ENCODE results near the gene DDAH2.
A peak's percentile ranks its signal among the peaks of the same experiment; 100 is the strongest.

DDAH2 gene

DNA sequence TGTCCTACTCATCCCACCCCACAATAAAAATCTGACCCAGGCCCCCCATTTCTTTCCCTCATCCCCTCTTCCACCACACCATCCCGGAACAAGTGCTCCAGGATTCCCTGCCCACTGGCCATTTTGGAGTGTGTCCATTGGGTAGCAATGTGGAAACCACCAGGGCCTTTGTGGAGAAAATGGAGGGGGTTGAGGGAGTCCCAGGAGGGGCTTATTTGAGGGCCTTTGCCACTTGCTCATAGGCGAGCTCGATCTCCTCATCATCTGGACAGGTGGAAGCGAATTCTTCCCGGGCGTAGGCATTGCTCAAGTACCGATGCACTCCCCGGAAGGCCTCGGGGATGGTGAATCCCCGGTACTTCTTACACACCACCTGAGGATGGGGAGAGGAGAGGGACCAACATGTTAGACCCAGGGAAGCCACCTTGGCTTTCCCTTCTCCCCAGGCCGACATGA is 1.6 kb upstream of the DDAH2 start:
- TF ChIP-seq POLR2AphosphoS5 (IDR thresholded peaks at IDR 0.05; ENCODE audit: low read depth, low read length) (no peak), FOXP2 (optimal IDR thresholded peaks at IDR 0.05; ENCODE audit: borderline replicate concordance, extremely low read depth, extremely low read length, insufficient read depth) (no peak), SIN3A (IDR thresholded peaks at IDR 0.05; ENCODE audit: borderline replicate concordance, insufficient read depth, low read length) (no peak), TAF1 (IDR thresholded peaks at IDR 0.05; ENCODE audit: borderline replicate concordance, insufficient read depth, low read length) (no peak)
- TF ChIP-seq, protein P1, sequence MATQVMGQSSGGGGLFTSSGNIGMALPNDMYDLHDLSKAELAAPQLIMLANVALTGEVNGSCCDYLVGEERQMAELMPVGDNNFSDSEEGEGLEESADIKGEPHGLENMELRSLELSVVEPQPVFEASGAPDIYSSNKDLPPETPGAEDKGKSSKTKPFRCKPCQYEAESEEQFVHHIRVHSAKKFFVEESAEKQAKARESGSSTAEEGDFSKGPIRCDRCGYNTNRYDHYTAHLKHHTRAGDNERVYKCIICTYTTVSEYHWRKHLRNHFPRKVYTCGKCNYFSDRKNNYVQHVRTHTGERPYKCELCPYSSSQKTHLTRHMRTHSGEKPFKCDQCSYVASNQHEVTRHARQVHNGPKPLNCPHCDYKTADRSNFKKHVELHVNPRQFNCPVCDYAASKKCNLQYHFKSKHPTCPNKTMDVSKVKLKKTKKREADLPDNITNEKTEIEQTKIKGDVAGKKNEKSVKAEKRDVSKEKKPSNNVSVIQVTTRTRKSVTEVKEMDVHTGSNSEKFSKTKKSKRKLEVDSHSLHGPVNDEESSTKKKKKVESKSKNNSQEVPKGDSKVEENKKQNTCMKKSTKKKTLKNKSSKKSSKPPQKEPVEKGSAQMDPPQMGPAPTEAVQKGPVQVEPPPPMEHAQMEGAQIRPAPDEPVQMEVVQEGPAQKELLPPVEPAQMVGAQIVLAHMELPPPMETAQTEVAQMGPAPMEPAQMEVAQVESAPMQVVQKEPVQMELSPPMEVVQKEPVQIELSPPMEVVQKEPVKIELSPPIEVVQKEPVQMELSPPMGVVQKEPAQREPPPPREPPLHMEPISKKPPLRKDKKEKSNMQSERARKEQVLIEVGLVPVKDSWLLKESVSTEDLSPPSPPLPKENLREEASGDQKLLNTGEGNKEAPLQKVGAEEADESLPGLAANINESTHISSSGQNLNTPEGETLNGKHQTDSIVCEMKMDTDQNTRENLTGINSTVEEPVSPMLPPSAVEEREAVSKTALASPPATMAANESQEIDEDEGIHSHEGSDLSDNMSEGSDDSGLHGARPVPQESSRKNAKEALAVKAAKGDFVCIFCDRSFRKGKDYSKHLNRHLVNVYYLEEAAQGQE (IDR thresholded peaks at IDR 0.05; ENCODE audit: insufficient read depth in 1 of 2, low read depth in 2 of 2, low read length in 2 of 2) = no peak

DNA sequence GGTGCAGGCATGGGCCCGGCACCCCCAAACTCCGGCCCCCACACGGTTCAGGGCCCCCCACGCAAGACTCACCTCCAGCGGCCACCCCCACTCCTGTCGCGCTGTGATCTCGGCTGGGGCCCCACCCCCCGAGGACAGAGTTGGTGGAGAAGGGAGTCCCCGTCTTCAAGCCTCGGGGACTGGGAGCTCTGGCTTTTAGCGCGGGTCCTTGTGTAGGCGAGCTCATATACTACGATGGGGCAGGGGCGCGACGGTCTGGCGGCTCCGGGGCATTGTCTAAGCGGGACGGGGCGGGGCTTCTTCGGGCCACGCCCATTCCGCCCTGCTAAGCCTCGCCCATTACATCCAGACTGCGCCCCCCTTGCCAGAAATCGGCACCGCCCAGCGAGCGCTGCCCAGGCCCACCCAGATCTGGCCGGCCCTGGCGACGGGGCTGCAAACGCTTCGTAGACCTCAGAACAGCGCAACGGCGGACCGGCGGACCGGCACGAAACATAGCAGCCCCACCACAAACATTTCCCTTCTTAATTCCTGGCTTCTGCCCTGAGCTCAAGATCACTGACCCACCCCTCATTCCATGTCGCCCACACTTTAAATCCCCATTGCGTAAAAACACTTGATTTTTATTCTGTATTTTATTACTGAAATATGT is 1.0 kb upstream of the DDAH2 start:
- TF ChIP-seq, protein P1 (IDR thresholded peaks at IDR 0.05; ENCODE audit: insufficient read depth in 1 of 2, low read depth in 2 of 2, low read length in 2 of 2) = no peak
- peak; percentile 94; the same call in 1 of the 2 replicates for TF ChIP-seq SIN3A (IDR thresholded peaks at IDR 0.05; ENCODE audit: borderline replicate concordance, insufficient read depth, low read length)
- TF ChIP-seq POLR2AphosphoS5 (IDR thresholded peaks at IDR 0.05; ENCODE audit: low read depth, low read length) = peak; percentile 92; the same call in 1 of the 2 replicates
- TF ChIP-seq FOXP2 (optimal IDR thresholded peaks at IDR 0.05; ENCODE audit: borderline replicate concordance, extremely low read depth, extremely low read length, insufficient read depth) = peak; percentile 25
- peak; percentile 71; the same call in 1 of the 2 replicates for TF ChIP-seq TAF1 (IDR thresholded peaks at IDR 0.05; ENCODE audit: borderline replicate concordance, insufficient read depth, low read length)

DNA sequence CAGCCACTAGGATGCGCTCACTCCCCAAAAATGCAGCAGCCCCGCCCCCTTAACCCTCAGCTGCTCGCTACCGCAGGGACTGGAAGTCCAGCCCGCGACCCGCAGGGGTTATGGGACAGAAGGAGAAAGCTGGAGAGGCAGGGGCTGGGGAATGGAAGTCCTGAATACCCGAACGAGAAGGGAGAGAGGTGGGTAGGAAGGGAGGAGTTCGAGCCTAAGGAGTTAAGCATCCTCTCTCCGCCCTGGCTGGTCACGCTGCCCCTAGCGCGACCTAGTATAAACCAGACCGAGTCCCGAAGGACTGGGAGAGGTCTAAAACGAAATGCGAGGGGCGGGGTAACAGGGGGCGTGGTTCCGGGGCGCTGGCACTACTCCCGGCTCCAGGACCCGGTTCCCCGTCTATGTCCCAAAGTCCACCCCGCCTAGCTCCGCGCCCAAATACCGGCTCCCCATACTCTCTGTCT is 448 bp upstream of the DDAH2 start:
- TF ChIP-seq POLR2AphosphoS5 (IDR thresholded peaks at IDR 0.05; ENCODE audit: low read depth, low read length) (no peak), SIN3A (IDR thresholded peaks at IDR 0.05; ENCODE audit: borderline replicate concordance, insufficient read depth, low read length) (no peak), TAF1 (IDR thresholded peaks at IDR 0.05; ENCODE audit: borderline replicate concordance, insufficient read depth, low read length) (no peak), FOXP2 (optimal IDR thresholded peaks at IDR 0.05; ENCODE audit: borderline replicate concordance, extremely low read depth, extremely low read length, insufficient read depth) (no peak)
- TF ChIP-seq, protein P1 (IDR thresholded peaks at IDR 0.05; ENCODE audit: insufficient read depth in 1 of 2, low read depth in 2 of 2, low read length in 2 of 2) = no peak

DNA sequence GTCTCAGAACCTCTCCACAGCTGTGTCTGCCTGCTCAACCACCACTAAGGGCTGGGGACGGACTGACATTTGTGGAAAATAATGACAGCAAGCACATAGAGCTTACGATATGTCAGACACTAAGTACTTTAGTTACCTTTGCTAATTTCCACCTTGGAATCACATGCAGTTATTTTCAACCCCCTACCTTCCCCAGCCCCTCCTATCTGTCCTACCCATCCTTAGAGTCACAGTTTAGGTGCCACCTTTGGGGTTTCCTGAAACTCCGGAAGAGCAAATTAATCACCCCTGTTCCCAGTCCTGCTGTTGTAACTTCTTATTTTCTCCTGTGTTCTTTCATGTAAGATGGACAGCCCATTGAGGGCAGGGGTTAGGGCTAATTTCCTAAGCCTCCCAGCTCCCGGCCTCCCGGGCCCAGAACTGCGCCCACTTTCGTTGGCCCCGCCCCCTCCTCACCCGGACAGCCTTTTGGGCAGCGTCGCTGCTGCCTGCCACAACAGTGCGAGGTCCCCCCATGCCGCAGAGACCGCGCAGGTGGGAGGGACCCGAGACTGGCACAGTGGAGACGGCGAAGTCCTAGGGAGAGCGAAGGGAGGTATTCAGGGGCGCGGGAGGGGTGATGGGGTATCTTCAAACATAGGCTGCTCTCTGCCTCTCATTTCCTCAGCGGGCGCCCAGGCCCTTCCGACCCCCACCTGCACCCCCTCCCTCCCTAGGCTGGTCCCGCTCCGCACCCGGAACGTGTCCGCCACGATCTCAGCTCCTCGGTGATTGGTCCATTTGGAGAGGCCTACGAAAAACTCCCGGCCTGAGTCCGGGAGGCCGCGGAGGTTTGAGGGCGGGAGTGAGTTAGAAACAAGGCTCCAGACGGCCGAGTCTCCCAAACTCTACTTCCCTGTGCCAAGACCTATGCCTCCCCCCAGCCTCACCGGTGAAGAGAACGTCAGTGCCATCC is 1.1 kb downstream of the DDAH2 start:
- TF ChIP-seq POLR2AphosphoS5 (IDR thresholded peaks at IDR 0.05; ENCODE audit: low read depth, low read length) (no peak), TAF1 (IDR thresholded peaks at IDR 0.05; ENCODE audit: borderline replicate concordance, insufficient read depth, low read length) (no peak)

DNA sequence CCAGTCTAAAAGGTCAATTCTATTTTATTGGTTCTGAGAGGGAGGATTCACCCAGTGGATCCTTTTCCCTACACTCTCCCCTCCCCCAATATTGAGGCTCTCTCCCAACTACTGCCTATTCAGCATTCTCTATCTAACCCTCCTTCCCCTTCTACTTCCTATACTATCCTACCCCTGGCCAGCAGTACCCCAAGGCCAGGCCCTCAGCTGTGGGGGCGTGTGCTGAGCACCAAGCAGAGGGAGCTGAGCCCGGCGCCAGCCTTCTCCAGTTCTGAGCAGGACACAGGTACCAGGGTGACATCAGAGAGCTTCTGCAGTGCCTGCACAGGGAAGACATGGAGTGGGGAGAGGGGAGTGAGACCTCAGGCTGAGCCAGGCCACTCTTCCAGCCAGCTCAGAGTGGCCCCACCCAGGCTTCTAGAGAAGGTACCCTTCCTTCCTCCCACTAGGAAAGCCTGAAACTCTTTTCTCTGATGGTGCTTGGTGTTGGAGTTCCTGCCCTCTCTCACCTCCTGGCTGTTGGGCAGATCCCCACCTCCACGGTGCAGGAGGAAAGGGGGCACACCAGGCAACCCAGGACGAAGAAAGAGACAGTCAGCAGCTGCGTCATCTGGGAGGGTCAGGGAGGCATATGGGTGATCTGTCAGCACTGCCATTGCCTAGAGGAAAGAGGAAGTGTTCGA is 1.9 kb downstream of the DDAH2 start:
- TF ChIP-seq SIN3A (IDR thresholded peaks at IDR 0.05; ENCODE audit: borderline replicate concordance, insufficient read depth, low read length) = no peak
- no peak for TF ChIP-seq TAF1 (IDR thresholded peaks at IDR 0.05; ENCODE audit: borderline replicate concordance, insufficient read depth, low read length)
- no peak for TF ChIP-seq FOXP2 (optimal IDR thresholded peaks at IDR 0.05; ENCODE audit: borderline replicate concordance, extremely low read depth, extremely low read length, insufficient read depth)
- TF ChIP-seq POLR2AphosphoS5 (IDR thresholded peaks at IDR 0.05; ENCODE audit: low read depth, low read length) = no peak
- TF ChIP-seq, protein P1 (IDR thresholded peaks at IDR 0.05; ENCODE audit: insufficient read depth in 1 of 2, low read depth in 2 of 2, low read length in 2 of 2) = no peak
